HG03025 (cell line): Measurements from ENCODE around the gene SPEN.

Experiments
- ATAC-seq: cut with Tn5 transposase; IDR thresholded peaks from one replicate; pipeline ENCODE4 v1.9.1; 2021; ENCODE audit warnings: mild to moderate bottlenecking, moderate library complexity; ENCODE audit not compliant: unreplicated experiment, low FRiP score

The SPEN gene

DNA sequence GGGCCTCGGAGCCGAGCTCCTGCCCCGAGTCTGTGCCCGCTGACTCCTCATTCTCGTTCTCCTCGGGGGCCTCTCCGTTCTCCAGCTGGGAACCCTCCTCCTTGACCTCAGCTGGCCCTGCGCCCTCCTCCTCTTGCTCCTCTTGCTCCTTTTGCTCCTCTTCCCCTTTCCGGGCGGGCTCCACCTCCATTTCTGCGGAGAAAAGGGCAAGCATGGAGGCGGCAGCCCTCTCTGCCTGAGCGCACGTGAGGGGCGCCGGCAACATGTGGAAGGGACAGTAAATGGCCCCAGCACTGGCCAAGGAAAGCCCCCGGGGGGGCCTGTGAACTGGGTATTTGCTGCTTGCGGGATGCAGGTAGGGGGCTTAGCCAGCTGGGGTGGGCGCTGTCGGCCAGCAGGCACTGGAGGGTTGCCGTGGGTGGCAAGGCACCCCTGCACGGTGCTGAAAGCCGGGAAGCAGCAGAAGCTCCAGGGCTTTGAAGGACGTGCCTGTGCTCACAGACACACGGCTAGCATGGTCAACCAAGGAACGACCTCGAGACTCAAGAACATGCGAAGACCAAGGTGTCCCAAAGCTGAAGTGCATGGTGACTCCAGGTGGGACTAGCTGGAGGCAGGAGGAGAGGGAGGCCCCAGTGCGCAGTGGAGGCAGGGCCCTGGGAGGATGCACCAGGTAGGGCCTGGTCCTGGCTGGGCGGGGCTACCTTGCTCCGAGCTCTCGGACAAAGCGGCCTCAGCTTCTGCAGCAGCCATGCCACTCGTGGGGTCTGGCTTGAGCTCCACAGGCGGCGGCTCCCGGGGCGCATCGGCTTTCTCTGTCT lies 97.7 kb downstream of the SPEN start:
- ATAC-seq, result no peak

DNA sequence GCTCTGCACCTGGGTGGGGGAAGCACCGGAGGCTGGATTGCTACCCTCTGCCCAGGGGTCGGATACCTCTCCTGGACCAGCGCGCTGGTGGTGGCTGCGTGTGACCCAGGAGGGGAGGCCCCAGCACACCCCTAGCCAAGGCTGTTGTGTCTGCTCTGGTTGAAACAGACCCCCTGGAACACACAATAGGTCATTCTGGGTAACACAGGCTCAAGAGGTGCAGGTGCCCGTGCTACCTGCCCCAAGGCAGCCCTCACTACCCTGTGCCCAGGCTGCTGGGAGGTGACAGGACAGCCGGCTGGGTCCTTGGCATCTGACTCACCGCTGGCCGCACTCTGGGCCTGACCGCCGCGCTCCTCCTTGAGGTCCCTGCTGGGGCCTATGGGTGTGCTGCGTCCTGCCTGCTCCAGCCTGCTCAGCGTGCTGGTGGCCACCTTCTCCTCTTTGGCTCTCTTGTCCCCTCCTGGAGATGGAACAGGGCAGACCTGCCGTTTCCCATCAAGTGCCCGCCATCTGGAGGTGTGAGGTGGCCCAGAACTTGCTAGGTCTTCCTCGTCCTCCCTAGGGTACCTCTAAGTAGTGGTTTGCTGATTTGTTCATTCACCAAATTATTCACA lies 98.4 kb downstream of the SPEN start:
- no peak for ATAC-seq

DNA sequence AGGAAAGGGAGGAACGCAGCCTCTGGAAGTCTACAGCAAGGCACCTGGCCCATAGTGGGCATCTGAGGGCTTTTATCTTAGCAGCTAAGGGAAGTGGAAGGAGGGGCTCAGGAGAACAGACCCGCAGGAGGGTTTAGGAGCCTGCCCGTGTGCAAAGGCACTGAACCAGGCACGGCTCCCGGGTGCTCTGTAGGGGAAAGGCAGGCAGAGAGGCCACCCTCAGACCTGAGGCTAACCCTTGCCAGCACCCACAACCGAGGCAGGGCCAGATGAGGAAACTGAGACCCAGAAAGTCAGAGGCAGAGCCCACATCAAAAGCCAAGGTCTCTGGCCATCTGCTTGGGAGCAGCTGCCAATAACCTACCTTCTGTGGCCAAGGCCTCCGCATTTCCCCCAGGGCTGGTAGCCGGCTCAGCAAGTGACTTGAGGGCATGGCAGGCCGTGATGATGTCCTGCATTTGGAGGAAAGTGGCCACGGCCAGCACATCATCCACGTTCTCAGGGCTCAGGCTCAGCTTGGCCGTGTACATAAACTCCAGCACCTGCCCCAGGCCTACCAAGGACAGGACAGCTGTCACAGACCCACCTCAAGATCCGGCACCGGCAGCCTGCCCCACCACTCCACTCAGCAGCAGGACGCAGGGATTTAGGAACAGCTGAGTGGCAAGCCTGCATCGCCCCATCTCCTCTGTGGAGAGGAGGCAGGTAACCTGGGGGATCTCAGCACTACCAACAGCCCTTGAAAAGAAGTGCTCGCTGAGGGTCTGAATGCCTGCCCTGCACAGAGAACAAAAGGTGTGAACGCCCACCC lies 99.3 kb downstream of the SPEN start:
- ATAC-seq, result no peak

DNA sequence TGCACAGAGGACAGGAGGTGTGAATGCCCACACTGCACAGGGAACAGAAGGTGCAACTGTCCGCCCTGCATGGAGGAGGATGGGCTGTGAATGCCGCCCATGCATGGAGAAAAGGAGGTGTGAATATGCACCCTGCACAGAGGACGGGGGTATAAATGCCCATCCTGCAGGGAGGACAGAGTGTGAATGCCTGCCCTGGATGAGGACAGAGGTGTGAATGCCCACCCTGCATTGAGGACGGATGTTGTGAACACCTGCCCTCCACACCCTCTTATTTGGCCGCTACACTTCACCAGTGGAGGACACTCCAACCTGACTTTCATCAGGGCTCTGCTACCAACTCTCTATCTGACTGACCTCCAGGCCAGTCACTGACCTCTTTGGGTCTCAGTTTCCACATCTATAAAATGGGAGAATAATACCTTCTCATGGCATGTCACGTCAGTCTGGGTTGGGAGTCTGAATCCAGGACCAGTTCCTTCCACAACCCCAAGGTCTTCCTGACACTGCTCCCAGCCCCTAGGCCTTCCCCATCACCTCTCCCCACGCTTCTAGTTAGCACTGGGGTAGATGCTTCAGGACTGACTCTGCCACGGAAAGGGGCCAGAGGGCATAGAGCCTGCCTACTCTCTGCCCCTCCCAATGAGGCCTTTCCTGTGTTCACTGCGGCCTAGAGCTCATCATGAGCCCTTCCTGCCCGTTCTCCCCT lies 100.0 kb downstream of the SPEN start:
- ATAC-seq, result no peak

DNA sequence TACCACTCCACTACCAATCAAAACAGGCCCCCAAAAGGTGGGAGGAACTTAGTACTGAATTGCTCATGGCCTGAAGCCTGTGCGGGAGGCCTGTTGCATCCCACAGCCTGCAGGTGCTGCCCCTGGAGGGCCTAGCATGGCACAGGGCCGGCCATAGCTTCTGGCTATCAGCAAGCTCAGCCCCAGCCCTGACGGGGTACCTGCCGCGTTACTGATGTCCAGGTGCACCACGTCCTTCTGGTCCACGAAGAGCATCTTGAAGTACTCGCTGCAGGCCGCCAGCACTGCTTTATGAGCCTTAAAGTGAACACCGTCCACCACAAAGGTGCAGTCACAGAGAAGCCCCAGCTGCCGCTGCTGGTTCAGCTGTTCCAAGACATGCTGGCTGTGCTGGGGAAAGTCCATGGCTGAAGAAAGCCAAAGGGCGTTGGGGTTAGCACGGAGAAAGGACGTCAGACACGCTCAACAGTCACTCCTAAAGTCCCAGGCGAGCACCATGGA lies 100.6 kb downstream of the SPEN start:
- no peak for ATAC-seq

DNA sequence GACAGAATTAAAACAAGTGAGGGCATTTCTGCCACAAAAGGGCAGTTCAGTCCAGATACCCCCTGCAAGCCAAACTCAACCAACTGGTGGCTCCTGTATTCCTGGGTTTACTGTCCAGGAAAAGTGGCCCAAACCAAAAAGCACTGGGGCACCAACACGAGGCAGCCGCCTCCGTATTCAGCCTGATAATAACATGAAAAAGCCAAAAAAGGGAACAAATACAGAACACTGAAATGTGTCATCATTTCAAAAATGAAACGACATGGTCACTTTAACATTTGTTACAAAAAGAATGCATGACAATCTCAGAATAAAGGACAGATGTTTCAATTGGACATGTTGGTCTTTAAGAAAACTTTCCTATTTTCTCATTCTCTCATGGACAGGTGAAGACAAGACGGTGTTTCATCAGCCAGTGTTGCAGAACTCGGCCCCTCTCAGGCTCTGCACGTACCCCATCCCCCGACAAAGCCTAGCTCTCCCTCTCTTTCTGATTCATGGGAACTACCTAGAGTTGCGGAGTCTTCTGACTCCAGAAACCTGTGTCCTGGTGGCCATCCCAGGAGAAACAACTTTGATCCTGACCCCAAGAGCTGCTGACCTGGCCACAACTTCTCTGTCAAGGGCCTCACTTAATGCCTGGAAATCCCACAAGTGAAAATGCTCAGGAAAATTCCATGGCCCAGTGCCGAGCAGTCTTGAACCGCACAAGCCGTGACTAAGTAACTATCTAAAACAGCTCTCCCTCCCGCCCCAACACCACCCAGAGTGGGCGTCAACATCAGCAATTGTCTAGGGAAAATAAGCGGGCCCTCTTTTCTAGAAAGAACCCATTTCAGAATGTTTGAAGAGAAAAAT lies 101.3 kb downstream of the SPEN start:
- ATAC-seq, result no peak

DNA sequence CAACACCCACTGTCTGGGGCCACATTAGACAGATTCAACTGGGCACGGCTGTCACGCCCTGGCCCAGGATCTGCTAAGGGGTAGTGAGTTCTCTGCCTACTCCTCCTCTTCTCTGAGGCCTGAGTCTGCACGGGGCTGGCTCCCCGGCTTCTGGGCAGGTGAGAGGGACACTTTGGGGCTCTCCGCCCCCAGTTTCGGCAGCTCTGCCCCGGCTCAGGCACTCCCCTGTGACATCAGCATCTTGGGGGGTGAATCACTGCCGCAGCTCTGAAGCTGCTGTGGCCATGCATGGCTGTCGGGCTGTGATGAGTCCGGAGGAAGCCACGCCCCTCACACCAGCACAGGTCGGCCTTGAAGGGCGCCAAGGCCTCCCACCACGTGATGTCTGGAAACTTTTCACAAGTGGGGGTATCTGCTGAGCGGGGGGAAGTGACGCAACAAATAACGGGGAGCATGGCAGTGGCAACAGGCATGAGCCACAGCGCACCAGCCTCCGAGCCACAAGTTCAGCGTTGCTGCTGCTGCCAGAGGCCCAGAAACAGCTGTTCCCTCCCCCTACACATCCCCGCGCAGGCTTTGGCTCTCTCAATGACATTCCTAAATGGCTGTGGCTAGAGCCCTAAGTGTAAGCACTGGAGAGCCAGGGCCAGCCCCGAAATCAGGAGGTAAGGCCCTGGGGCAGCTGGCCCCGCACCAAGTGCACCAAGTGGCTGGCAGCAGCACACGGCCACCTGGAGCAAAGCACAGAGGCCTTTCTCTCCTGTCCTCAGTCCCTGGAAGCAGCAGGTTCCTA lies 102.1 kb downstream of the SPEN start:
- peak; percentile 39 for ATAC-seq

DNA sequence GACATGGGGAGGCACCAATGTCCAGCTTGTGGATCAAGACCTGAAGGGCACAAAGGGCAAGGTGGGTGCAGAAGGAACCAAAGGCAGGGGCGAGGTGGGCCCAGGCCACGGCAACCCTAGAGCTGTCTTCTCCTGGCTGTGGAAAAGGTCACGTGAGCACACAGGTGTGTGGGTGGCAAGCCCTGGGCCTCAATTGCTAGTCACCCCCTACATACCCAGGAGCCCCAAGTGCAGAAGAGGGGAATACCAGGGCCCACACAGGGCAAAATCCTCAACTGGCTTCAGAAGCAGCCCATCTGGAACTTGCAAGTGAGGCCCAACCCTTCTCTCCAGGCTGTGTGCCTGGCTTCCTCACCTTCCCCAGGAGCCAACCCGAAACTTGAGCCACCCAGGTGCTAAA lies 102.8 kb downstream of the SPEN start:
- no peak for ATAC-seq

DNA sequence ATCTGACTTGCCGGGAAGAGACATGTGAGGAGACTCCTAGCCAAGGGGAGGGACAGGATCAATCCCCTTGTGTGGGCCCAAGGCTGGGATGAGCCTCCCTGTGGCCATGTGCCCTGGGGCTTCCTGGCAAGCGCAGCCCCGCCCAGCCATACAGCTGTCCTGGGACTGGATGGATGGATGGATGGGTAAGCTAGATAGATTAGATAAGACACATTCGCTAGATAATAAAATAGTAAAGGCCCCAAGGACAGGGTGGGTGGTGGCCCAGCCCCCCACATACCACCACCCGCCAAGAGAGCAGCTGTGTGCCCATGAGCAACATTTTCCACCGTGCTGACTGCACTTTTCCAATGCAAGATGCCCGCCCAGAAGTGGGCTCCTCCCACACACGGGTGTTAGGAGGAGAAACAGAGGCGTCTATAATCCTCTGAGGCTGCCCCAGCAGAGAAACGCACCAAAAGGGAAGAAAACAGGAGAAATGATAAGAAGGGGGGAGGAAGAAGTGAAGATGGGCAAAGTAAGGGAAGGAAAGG lies 103.3 kb downstream of the SPEN start:
- ATAC-seq, result no peak

DNA sequence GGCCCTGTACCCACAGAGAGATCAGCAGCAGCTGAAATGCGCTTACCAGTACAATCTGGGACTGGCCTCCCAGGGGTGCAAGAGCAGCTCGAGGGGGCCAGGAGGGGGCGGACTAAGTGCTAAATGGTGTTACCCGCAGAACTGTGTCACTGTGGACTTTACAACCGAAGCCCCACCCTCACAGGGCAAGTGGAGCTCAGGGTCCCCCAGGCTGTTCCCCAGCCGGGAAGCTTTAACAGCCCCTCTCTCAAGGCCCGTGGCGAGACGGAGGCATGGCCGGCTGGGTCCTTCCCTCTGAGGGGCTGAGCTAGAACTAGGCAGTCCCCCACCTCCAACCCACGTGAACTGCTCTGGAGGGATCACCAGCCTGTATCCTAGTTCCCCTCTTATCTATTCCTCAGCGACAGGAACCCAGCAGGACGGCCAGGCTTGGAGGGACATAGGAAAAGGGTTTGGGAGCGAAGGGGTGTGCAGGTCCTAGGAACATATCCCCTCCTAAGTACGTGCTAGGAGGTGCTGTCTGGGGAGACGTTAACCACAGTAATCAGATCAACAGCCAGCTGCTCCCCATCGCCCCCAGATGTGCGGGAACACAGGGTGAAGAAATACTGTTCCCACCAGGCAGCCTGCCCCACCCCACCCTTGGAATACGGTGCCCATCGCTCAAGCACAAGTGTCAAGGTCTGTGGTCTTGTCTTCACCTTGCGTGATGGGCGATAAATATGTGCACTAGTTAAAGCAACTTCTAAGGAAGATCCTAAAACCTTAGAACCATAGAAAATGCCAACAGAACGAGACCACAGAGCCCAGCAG lies 104.0 kb downstream of the SPEN start:
- ATAC-seq, result no peak

DNA sequence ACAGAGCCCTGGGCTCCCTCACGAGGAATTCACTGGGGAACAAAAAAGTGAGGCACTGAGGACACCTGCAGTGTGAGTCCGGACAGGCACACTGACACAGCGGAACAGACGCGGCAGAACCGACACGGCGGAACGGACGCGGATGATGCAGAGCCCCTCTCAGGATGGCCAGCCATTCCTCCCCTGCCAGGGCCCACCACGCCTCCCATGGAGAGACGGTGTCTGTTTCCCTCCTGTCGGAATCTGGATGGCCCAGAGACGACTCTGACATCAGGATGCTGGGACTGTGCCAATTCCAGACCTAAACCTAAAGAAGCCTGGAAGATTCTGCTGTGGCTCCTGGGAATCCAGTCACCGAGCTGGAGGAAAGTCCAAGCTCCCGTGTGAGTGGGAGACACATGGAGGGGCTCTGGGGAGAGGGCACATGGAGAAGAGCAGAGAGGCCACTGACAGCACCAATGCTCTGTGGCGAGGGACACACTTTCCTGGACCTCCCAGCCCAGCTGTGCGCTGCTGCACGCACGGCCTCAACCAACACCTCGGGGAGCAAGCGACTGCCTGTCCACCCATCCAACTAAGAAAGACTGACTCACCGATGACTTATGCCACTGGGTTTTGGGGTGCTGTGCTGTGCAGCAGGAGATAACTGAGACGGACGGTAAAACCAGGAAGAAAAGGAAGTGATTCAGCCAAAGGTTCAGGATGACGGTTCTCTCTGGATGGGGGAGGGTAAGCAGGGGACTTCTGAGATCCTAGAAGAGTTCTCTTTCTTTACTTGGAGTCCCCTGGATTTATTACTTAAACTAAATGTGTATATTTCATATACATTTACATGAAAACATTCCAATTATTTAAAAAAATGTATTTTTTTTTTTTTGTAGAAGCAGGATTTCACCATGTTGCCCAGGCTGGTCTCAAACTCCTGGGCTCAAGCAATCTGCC lies 105.1 kb downstream of the SPEN start:
- ATAC-seq, result no peak

DNA sequence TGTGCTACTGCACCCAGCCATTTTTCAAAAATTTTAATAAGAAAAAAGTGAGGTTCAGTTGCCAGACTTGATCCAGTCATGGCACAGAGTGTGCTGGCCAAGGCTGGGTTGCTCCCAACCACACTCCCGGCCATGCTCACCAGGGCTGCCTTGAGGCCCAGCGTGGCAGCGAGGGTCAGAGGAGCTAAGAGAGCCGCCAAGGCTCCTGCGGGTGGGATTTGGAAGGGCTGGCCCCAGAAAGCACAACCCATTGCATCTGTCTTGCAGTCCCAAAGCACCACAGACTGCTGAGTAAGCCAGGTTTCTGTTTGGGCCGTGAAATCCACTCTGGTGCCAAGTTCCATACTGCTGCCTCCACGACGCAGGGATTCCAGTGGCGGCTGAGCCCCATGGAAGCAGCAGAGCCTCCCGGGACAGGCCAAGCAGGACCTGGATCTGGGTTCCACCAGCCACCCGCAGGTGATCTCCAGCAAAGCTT lies 105.8 kb downstream of the SPEN start:
- no peak for ATAC-seq

DNA sequence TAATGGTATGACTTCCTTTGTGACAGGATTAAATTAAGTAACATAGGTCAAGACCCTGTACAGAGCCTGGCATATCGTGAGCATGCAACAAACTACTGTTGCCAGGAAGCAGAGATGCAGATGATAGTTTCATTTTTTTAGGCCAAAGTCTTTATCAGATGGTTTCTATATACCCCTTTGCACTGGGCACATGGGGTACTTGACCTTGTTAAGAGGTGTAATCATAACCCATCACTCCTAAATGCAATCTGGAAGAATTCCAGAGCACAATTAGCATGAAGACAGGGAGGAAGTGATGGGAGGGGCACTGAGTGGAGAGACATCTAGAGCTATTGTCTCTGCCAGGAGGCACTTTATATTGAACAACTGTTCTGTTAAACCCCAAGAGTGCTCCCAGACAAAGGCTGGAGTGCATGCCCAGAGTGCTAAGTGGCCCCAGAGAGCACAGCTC lies 106.3 kb downstream of the SPEN start:
- no peak for ATAC-seq

DNA sequence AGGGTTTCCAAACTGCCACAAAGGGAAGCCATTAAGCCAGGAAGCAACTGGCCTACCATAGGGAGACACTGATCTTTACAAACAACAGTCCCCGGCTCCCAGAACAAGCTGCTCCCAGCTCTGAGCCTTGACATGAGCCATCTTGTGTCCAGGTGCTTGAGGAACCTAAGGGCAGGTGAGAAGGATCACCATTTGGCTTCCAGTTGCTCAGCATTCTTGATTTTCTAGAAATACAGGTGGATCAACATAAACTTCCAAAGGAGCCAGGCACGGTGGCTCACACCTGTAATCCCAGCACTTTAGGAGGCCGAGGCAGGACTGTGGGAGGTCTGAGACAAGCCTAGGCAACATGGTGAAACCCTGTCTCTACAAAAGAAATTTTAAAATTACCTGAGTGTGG lies 106.8 kb downstream of the SPEN start:
- ATAC-seq, result no peak

DNA sequence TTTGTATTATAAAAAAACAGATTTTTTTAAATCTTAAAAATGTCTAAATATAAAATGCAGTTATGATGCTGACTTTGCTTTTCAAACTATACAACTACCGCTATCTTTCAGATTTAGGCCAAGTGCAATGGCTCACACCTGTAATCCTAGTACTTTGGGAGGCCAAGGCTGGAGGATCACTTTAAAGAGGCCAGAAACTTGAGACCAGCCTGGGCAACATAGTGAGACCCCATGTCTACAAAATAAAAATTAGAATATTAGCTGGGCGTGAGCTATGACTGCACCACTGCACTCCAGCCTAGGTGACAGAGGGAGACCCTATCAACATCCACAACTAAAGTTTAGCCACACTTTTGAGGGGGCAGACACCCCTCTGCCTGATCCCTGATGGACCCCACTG lies 108.0 kb downstream of the SPEN start:
- ATAC-seq, result no peak

DNA sequence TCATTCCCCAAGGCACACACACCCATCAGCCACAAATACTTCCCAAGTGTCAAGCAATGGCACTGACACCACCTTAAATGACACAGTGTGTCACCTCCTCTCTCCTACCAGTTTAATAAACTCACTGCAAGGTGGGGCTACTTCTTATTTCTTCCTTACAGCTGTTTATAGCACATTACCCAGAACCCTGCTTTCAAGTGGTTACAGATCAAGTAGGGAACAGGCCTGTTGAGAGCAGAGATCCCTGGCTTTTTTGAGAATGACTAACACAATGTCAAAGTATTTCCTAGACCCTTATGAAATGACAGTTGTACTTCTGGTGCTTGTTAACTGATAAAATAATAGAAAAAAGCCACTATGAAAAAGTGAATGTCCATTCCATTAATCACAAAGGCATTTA lies 108.6 kb downstream of the SPEN start:
- no peak for ATAC-seq
